GM21825 (cell line): ENCODE results near the gene PRRC1.

ENCODE experiments used
- ATAC-seq: cut with Tn5 transposase; IDR thresholded peaks from one replicate; pipeline ENCODE4 v1.9.1; 2021; ENCODE audit warnings: mild to moderate bottlenecking, moderate library complexity; ENCODE audit not compliant: unreplicated experiment

The PRRC1 gene

GRCh38 chr5:127574852-127575679, 57.6 kb downstream of the PRRC1 start:
- no peak for ATAC-seq

GRCh38 chr5:127577458-127577857, 60.0 kb downstream of the PRRC1 start:
- no peak for ATAC-seq

DNA sequence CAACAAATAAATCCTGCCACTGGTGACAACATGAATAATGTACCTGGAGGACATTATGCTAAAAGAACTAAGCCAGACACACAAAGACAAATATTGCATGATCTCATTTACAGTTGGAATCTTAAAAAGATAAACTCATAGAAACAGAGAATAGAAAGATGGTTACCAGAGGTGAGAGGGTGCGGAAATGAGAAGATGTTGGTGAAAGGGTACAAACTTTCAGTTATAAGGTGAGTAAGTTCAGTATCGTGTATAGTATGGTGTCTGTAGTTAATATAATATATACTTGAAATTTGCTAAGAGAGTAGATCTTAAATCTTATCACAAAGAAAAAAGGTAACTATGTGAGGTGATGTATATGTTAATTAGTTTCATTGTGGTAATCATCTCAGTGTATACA, 63.3 kb downstream of the PRRC1 start:
- ATAC-seq, result no peak

DNA sequence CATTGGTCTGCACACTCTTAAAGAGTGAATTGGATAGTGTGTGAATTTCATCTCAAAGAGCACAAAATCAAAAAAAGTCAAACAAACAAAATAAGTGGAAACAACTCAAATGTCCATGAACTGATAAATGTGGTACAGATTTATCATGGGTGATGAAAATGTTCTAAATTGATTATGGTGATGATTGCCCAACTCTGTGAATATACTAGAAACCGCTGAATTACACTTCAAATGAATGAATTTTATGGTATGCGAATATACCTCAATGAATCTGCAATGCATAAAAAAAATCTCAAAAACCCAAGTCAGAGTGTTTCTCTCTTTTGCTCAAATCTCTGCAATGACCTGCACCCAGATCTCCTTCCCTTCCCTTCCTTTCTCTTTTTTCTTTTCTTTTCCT, 64.0 kb downstream of the PRRC1 start:
- no peak for ATAC-seq

DNA sequence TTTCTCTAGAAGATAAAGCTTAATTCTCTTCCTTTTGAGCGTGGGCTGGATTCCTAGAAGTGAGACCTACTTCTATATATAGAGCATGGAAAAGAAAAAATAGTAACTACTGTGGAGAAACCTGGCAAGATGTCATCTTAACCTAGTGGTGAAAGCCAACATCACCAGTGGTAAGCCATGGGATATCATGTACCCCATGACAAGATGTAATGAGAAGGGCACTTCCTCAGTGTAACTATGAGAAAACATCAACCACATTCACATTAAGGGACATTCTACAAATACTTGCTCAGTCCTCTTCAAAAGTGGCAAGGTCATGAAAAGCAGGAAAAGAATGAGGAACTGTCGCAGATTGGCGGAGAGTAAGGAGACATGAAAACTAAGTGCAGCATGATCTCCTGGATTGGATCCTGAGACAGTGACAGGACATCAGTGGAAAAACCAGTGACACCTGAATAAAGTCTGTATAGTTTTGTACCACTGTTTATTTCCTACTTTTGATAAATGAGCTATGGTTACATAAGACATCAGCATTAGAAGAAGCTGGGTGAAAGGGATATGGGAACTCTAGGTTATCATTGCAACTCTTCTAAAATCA, 65.4 kb downstream of the PRRC1 start:
- ATAC-seq, result no peak

GRCh38 chr5:127583866-127584265, 66.4 kb downstream of the PRRC1 start:
- no peak for ATAC-seq

- ATAC-seq, result peak; percentile 28
Measured at GRCh38 chr5:127585661-127586060, 68.2 kb downstream of the PRRC1 start.

DNA sequence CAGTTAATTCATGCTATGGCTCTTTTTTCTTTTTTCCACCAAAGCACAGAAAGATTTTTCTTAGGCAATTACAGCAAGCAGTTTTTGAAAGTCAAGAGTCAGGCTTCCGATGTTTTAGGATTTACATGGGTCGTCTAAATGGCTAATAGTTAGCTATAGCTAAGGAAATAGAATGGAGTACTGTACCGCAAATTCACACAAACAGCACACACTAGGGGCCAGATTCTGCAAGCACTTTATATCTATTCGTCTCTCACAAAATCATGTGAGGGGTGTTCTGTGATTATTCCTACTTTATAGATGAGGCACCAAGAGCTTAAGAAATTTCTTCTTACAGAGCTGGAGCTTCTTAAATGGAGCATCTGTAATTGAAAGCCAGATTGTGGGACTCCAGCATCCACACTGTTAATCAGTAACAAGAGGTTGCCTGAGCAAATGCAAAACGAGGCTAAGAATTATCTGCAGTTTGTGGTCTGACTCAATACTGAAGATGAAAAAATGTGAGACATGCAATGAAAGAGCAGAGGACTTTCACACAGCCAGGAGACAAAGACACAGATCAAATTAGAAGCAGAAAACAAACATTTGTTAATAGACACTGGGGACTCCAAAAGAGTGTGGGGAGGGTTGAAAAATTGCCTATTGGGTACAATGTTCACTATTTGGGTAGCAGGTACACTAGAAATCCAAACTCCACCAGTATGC, 68.8 kb downstream of the PRRC1 start:
- ATAC-seq, result peak; percentile 74

DNA sequence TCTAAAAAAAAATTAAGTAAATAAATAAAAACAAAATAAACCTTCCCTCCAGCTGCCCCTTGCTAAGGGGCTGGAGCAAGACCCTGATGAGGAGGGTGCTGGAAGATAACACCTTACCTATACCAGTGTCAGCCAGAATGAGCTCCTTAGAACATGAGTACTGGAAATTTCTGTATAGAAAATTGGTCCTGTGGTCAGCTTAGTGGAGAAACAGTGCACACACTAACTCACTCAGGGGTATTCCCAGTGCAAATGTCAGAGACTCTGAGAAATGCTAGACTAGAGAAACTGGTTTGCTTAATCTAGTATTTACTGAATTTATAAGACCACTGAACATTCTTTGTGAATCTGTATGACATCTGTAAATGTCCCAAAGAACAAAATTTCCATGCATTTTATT, 69.4 kb downstream of the PRRC1 start:
- peak; percentile 49 for ATAC-seq

GRCh38 chr5:127587246-127587917, 69.9 kb downstream of the PRRC1 start:
- no peak for ATAC-seq

- ATAC-seq, result no peak
Measured at GRCh38 chr5:127588368-127588767, 70.9 kb downstream of the PRRC1 start.

GRCh38 chr5:127589309-127590030, 72.0 kb downstream of the PRRC1 start:
- no peak for ATAC-seq

DNA sequence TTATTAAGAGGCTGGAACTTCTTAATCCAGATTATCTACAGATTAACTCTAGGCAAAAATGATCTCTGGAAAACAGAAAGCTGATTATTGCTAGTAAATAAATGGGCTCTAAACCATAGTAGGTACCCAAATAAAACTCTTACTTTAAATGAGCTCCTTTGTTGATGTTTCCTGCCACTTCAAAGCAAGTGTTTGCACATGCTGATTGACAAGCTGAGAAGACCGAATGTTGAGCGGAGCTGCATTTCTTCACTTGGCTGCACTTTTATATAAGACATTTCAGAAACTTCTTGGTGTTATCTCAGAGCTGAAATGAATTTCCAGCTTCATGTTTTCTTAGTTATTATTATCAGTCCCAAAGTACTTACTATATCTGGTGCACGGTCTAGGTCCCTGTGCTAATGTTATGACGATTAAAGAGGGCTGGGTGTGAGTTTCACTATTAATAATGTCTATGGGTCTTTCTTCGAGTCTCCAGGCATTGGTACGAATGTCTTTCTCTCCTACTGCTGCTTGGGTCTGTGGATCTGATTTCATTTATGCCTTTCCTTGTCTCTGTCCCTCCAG, 72.8 kb downstream of the PRRC1 start:
- peak; percentile 29 for ATAC-seq

- ATAC-seq, result no peak
Measured at GRCh38 chr5:127595484-127596368, 78.3 kb downstream of the PRRC1 start.

DNA sequence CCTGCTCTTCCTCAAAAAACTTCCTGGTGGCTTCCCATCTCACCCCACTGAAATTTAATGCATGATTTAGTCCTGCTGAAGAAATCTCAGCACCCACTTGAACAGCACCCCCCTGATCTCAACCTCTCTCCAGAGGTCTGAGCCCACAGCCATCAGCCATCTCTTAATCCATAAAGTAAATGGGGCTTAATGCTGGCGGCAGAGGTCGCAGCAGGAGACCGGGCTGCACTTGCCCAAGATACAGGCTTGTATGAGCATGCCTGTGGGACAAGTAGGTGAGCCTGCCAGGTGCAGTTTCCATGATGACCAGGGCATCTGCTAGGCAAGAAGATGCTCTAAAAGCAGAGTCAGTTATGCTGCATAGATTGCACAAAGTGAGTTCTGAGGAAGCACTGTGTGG, 79.1 kb downstream of the PRRC1 start:
- ATAC-seq, result no peak

DNA sequence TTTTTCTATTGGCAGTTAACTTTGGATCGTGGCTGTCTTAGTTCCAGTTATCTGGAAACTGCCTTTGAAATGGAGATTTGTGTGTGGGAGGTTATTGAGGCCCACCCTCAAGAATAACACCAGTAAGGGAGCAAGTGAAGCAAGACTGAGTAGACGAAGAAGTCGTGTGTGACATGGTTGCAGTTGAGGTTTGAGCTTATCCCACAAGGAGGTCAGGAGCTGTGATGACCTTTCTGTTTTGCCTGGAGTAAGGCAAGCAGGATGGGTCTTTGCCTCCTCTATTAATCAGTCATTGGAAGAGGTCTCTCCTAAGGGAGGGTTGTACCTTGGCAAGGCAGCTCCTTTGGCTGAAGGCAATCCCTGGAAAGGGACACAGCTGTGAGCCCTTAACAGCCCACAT, 81.9 kb downstream of the PRRC1 start:
- ATAC-seq, result no peak

- ATAC-seq, result no peak
Measured at GRCh38 chr5:127599847-127600246, 82.4 kb downstream of the PRRC1 start.

DNA sequence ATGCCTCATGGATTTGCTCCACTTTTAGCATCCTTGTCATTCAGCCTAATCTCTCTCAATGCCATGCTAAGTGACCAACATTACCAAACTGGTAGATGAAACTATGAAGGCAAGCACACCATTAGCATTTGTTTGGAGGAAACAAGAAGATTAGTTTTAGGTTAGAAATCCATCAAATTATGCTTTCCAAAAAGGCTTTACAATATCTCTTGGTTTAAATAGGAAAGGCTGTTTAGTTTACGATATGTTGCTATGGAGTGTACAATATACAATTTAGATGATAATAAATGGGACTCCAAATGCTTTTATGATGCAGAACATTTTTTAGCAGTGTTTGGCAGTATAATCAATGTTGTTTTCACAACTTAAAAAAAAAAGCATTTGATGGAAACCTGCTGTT, 83.7 kb downstream of the PRRC1 start:
- ATAC-seq, result no peak

DNA sequence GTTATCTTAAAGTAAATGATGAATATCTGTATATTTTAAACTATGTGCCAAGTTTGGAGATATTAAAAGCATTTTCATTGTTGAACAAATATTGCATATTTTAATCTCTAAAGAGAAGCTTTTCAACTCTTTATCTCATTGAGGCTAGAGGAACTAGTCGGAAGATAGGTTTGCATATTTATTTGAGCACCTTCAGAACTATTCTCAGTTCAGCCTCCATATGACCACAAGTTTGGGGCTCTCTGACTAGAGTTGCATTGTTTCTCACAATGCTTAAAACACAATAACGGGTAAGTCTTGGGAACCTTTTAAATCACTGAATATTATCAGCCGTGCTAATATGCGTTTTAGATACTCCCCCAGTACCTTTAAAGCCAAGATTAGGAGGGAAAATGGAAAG, 84.2 kb downstream of the PRRC1 start:
- no peak for ATAC-seq
